Hepatocyte (in vitro differentiated cells): ENCODE data around the gene NIT2.
"Not testable (repeated sequence)": the region's sequence is repeated elsewhere in the genome, so short reads cannot be mapped to it uniquely, and the experiment has no call there.

Experiments used
- CTCF ChIP-seq: fragments of 200-600 bp; sonication (generic); IDR thresholded peaks from 2 replicates; pipeline ENCODE4 v1.5.1; 2016; ENCODE audit warnings: antibody characterized with exemption, mild to moderate bottlenecking; ENCODE audit not compliant: poor library complexity
- EZH2 ChIP-seq: fragments of 200-600 bp; sonication (generic); IDR thresholded peaks from 2 replicates; pipeline ENCODE4 v1.6.1; 2016; ENCODE audit warnings: antibody characterized with exemption, mild to moderate bottlenecking, borderline replicate concordance
- EZH2phosphoT487 ChIP-seq: fragments of 200-600 bp; sonication (generic); IDR thresholded peaks from one replicate; pipeline ENCODE4 v1.6.1; 2018; ENCODE audit warnings: antibody characterized with exemption, mild to moderate bottlenecking, low read depth, moderate library complexity; ENCODE audit not compliant: unreplicated experiment, severe bottlenecking

GRCh38 chr3:100351770-100352169 lies 17.2 kb downstream of the NIT2 start:
- TF ChIP-seq CTCF, EZH2phosphoT487, EZH2: not testable (repeated sequence)
